Measurements from ENCODE around the gene S100A12. TPM values are rescaled to one million over a fixed set of nuclear protein-coding genes. Genes with fewer than 3 reads are reported as not detected.

The S100A12 gene
- total and polyA plus RNA-seq, 8 donors, result 1.1 to 178 (median 3.4) TPM

DNA sequence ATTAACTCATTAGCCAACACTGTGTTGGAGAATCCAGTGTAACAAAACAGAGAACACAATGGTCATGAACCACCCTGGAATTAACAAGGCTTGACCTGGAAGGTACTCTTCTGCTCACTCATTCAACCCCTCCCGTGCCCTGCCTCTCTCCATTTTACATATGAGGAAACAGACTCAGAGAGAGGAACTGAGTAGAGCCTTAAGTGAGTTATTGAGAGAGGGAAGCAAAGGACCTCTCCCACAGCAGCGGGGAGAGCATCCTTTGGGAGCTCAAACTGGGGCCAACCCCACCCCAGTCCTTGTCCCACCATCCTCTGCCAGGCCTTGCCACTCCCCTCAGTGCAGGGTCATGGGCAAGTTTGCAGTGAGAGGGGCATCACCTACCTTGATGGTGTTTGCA, 1.4 kb downstream of the S100A12 start:
- intact Hi-C loops (cut with DNase I), result no loop called here
- Histone ChIP-seq H3K27me3 (no peaks in the 10 kb centered on the region), H3K4me1 (peaks cover 0 to 49% of the 10 kb centered on the region in 2 donors), H3K27ac (peak overlapping the region in 1 of 2 donors; percentile 85), H3K9me3 (no peaks in the 10 kb centered on the region), H3K4me3 (peak overlapping the region in 1 of 2 donors; percentile 8), H3K36me3 (no peaks in the 10 kb centered on the region)
- DNase-seq (no peak), ATAC-seq (peak; percentile 38)
- TF ChIP-seq, protein P1, sequence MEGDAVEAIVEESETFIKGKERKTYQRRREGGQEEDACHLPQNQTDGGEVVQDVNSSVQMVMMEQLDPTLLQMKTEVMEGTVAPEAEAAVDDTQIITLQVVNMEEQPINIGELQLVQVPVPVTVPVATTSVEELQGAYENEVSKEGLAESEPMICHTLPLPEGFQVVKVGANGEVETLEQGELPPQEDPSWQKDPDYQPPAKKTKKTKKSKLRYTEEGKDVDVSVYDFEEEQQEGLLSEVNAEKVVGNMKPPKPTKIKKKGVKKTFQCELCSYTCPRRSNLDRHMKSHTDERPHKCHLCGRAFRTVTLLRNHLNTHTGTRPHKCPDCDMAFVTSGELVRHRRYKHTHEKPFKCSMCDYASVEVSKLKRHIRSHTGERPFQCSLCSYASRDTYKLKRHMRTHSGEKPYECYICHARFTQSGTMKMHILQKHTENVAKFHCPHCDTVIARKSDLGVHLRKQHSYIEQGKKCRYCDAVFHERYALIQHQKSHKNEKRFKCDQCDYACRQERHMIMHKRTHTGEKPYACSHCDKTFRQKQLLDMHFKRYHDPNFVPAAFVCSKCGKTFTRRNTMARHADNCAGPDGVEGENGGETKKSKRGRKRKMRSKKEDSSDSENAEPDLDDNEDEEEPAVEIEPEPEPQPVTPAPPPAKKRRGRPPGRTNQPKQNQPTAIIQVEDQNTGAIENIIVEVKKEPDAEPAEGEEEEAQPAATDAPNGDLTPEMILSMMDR (IDR thresholded peaks at IDR 0.05), result no peak

DNA sequence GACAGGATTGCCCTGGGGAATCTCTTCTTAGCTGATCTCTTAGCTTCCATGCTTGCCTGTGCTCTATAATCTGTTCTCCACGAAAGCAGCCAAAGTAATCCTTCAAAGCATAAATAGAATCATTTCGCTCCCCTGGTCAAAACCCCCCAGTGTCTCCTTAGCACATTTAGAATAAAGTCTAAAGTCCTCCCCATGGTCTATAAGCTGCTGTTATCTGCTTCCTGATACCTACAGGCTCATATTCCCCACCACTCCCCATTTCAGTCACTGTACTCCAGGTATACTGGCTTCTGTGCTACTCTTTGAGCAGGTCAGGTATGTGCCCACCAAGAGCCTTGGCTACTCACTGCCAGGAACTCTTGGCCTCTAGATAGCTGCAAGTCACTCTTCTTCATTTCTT, 2.9 kb downstream of the S100A12 start:
- DNase-seq (no peak), ATAC-seq (no peak)
- Histone ChIP-seq H3K4me1 (peaks cover 0 to 63% of the 10 kb centered on the region in 2 donors), H3K9me3 (no peaks in the 10 kb centered on the region), H3K4me3 (no peak overlapping the region), H3K27me3 (no peaks in the 10 kb centered on the region), H3K36me3 (no peaks in the 10 kb centered on the region), H3K27ac (peak overlapping the region in 1 of 2 donors; percentile 85)
- intact Hi-C loops (cut with DNase I), result no loop called here
- TF ChIP-seq, protein P1 (IDR thresholded peaks at IDR 0.05), result no peak

DNA sequence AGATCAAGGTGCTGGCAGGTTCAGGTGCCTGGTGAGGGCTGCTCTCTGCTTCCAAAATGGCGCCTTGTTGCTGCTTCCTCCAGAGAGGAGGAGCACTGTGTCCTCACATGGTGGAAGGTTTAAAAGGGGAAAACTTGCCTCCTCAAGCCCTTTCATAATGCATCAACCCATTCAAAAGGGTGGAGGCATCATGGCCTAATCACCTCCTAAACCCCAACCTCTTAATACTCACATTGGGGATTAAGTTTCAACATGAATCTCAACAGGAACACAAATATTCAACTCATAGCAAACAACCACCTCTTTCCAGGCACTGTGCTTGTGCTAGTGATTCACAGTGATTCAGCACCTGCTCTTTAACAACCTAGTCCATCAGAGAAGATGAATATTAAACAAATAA, 4.2 kb downstream of the S100A12 start:
- TF ChIP-seq, protein P1 (IDR thresholded peaks at IDR 0.05), result no peak
- no peaks in the 10 kb centered on the region for H3K9me3 ChIP-seq
- no peak overlapping the region for H3K4me3 ChIP-seq
- H3K27ac ChIP-seq, result peak overlapping the region in 1 of 2 donors; percentile 85
- DNase-seq (no peak), ATAC-seq (no peak)
- no peaks in the 10 kb centered on the region for H3K27me3 ChIP-seq
- H3K4me1 ChIP-seq, result peaks cover 0 to 63% of the 10 kb centered on the region in 2 donors
- intact Hi-C loops (cut with DNase I), result no loop called here
- no peaks in the 10 kb centered on the region for H3K36me3 ChIP-seq

DNA sequence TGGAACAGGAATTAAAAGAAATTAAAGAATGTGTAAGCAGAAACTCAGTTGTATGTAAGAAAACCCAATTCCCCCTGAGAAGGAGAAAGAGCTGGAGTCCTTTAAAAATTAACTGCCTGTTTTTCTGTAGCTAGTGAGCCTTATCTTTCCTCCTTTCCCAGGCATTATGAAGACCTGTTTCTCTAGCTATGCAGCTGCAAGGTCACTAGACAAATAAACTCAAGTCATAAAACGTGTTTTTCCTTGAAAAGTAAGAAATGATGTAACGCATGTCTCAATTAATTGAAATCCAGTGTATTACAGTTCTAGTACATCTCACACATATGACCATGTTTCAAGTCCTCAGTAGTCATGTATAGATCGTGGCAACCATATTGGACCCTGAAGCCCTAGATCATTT, 5.3 kb downstream of the S100A12 start:
- Histone ChIP-seq H3K27ac (no peak overlapping the region), H3K9me3 (no peaks in the 10 kb centered on the region), H3K4me3 (no peak overlapping the region), H3K27me3 (no peaks in the 10 kb centered on the region), H3K4me1 (peaks cover 0 to 62% of the 10 kb centered on the region in 2 donors), H3K36me3 (no peaks in the 10 kb centered on the region)
- no peak for DNase-seq
- intact Hi-C loops (cut with DNase I), result no loop called here
- no peak for ATAC-seq
- TF ChIP-seq, protein P1 (IDR thresholded peaks at IDR 0.05), result no peak

DNA sequence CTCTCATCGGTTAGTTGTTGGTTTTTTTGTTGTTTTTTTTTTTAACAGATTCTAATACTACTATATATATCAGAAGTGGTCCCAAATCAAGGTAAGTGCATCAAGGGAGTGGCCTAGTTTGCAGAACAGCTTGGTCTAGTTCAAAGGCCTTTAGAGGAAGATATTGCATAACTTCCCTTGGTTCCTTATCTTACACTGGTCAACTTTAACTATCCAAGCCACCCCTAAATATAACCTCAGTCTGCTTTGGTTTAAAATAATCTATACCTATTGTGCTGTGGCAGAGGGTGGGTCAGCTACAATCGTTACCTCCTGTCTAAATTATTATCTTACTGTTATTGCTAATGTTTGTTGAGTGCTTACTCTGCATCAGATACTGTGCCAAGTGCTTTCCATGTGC, 6.9 kb downstream of the S100A12 start:
- DNase-seq, result no peak
- H3K27ac ChIP-seq, result peak overlapping the region in 1 of 2 donors; percentile 94
- TF ChIP-seq, protein P1 (IDR thresholded peaks at IDR 0.05), result no peak
- no peaks in the 10 kb centered on the region for H3K27me3 ChIP-seq
- H3K36me3 ChIP-seq, result no peaks in the 10 kb centered on the region
- H3K4me1 ChIP-seq, result peaks cover 0 to 61% of the 10 kb centered on the region in 2 donors
- intact Hi-C loops (cut with DNase I), result no loop called here
- ATAC-seq, result peak; percentile 76
- H3K9me3 ChIP-seq, result no peaks in the 10 kb centered on the region
- no peak overlapping the region for H3K4me3 ChIP-seq

Data from left lung (tissue), 10 donors.